Panc1 (cell line): ENCODE measurements around the gene PITPNM2. TPM values are rescaled to one million over a fixed set of nuclear protein-coding genes. Genes with fewer than 3 reads are reported as not detected.
"Not testable (repeated sequence)": the region's sequence is repeated elsewhere in the genome, so short reads cannot be mapped to it uniquely, and the experiment has no call there.

Experiments used
- ATAC-seq: fragments of 200-7000 bp; cut with Tn5 transposase; 2 replicates; pipeline ENCODE4 v1.9.1; 2020; ENCODE audit warnings: mild to moderate bottlenecking, moderate library complexity
- BruUV-seq: library from RNA; stranded (reverse); fragments of 400-500 nt; replicated peaks from 2 replicates; lab custom pipeline; 2021; lab: Mats Ljungman, UMichigan
- CTCF ChIA-PET: fragments of 300-600 bp; sonication (Branson Sonifier 250); formaldehyde crosslinking; loops from one replicate; lab custom pipeline; 2022; ENCODE audit warnings: antibody characterized with exemption; lab: Charles Lee
- POLR2A ChIA-PET: fragments of 300-600 bp; sonication (Branson Sonifier 250); formaldehyde crosslinking; loops from one replicate; lab custom pipeline; 2022; ENCODE audit warnings: antibody characterized with exemption; lab: Charles Lee
- DNase-seq: peaks from one replicate; pipeline ENCODE4 v3.0.0-alpha.2; 2010; ENCODE audit warnings: low read depth, low spot score
- H3K27ac ChIP-seq: 2 replicates; pipeline ENCODE4 v1.5.1; 2011; ENCODE audit warnings: mild to moderate bottlenecking, low read length, inconsistent platforms
- H3K27me3 ChIP-seq: fragments of 200-500 bp; sonication (Bioruptor generic); 2 replicates; pipeline ENCODE4 v1.6.0; 2014; ENCODE audit warnings: low read length, inconsistent platforms; ENCODE audit not compliant: control insufficient read depth, insufficient read depth
- H3K36me3 ChIP-seq: fragments of 200-500 bp; sonication (Bioruptor generic); 2 replicates; pipeline ENCODE4 v1.5.1; 2014; ENCODE audit warnings: inconsistent platforms, mild to moderate bottlenecking, low read length, moderate library complexity; ENCODE audit not compliant: control insufficient read depth, insufficient read depth
- H3K4me1 ChIP-seq: 2 replicates; pipeline ENCODE4 v1.5.1; 2011; ENCODE audit warnings: inconsistent platforms, mild to moderate bottlenecking, low read length, moderate library complexity; ENCODE audit not compliant: control insufficient read depth, insufficient read depth
- H3K4me3 ChIP-seq, 2 experiments: 2 replicates each; pipeline ENCODE4 v1.5.1; 2011 to 2012; ENCODE audit warnings: low read depth in 2 of 2, low read length in 2 of 2, mild to moderate bottlenecking in 2 of 2, inconsistent platforms in 1 of 2, moderate library complexity in 1 of 2
- H3K9me3 ChIP-seq: fragments of 200-500 bp; sonication (Bioruptor generic); 2 replicates; pipeline ENCODE4 v1.5.1; 2014; ENCODE audit warnings: low read depth, mild to moderate bottlenecking, inconsistent platforms, low read length, moderate library complexity; ENCODE audit not compliant: control insufficient read depth, insufficient read depth
- CTCF ChIP-seq: fragments of 450-650 bp; IDR thresholded peaks from 2 replicates; pipeline ENCODE4 v1.5.1; 2017; ENCODE audit warnings: mild to moderate bottlenecking
- POLR2AphosphoS5 ChIP-seq: IDR thresholded peaks from 2 replicates; pipeline ENCODE4 v1.6.1; 2012; ENCODE audit warnings: mild to moderate bottlenecking, low read depth, low read length, moderate library complexity
- REST ChIP-seq, 2 experiments: IDR thresholded peaks; 2 replicates each; pipeline ENCODE4 v1.6.1; 2011 to 2012; ENCODE audit warnings: low read depth in 2 of 2, control low read depth in 1 of 2, low read length in 1 of 2, mild to moderate bottlenecking in 1 of 2, moderate library complexity in 1 of 2; ENCODE audit not compliant: insufficient read depth in 1 of 2
- SIN3A ChIP-seq: IDR thresholded peaks from 2 replicates; pipeline ENCODE4 v1.6.1; 2012; ENCODE audit warnings: low read depth, mild to moderate bottlenecking, low read length, moderate library complexity, borderline replicate concordance; ENCODE audit not compliant: insufficient read depth
- TCF7L2 ChIP-seq: IDR thresholded peaks from 2 replicates; pipeline ENCODE4 v1.6.1; 2011; ENCODE audit warnings: mild to moderate bottlenecking, low read depth, low read length, inconsistent platforms
- in situ Hi-C: cut with HindIII; loops from 2 replicates; pipeline ENCODE4 v1.10.0; 2016; ENCODE audit warnings: low sequenced_read_pairs, low pct_unique_long_range_greater_than_20kb
- intact Hi-C: fragments of 100-400 bp; cut with micrococcal nuclease; formaldehyde crosslinking; loops from one replicate; pipeline ENCODE4 v1.10.0; 2022; ENCODE audit not compliant: unreplicated experiment
- total RNA-seq: library from RNA; stranded (reverse); gene quantifications from one replicate; pipeline ENCODE4 v1.2.1, GENCODE V29; 2021; ENCODE audit not compliant: unreplicated experiment

The PITPNM2 gene
- total RNA-seq, 1 experiment from 2014 or later: 26.4 TPM

- Histone ChIP-seq H3K4me3 (no peak overlapping the region), H3K27me3 (no peaks in the 10 kb centered on the region), H3K4me1 (peaks cover 15% of the 10 kb centered on the region), H3K27ac (no peak overlapping the region), H3K9me3 (no peaks in the 10 kb centered on the region), H3K36me3 (no peaks in the 10 kb centered on the region)
- intact Hi-C loops: no loop called here
- TF ChIP-seq REST (IDR thresholded peaks at IDR 0.05; ENCODE audit: insufficient read depth in 1 of 2, low read depth in 2 of 2, low read length in 1 of 2) (no peak), SIN3A (no peak), TCF7L2 (no peak), CTCF (no peak), POLR2AphosphoS5 (no peak)
- DNase-seq: no peak
- in situ Hi-C loops: no loop called here
- ChIA-PET CTCF (no interaction called here), POLR2A (no interaction called here)
- ATAC-seq: no peak
- no TSS peak for BruUV-seq
These were observed 45.6 kb downstream of the PITPNM2 start for GRCh38 chr12:123105211-123105826.

- DNase-seq: no peak
- TF ChIP-seq REST (IDR thresholded peaks at IDR 0.05; ENCODE audit: insufficient read depth in 1 of 2, low read depth in 2 of 2, low read length in 1 of 2) (no peak), SIN3A (no peak), POLR2AphosphoS5 (no peak), TCF7L2 (no peak), CTCF (no peak)
- Histone ChIP-seq H3K9me3 (no peaks in the 10 kb centered on the region), H3K4me3 (no peak overlapping the region), H3K4me1 (peaks cover 17% of the 10 kb centered on the region), H3K27ac (no peak overlapping the region), H3K27me3 (no peaks in the 10 kb centered on the region), H3K36me3 (no peaks in the 10 kb centered on the region)
- ChIA-PET CTCF (no interaction called here), POLR2A (no interaction called here)
- in situ Hi-C loops (no loop called here), intact Hi-C loops (no loop called here)
- no TSS peak for BruUV-seq
- no peak for ATAC-seq
These were observed 46.1 kb downstream of the PITPNM2 start for GRCh38 chr12:123104809-123105208.

- ATAC-seq, H3K27me3 ChIP-seq, intact Hi-C loops, DNase-seq, H3K27ac ChIP-seq, H3K9me3 ChIP-seq, POLR2A ChIA-PET, H3K4me3 ChIP-seq, in situ Hi-C loops, BruUV-seq, H3K36me3 ChIP-seq, CTCF ChIA-PET: not testable (repeated sequence)
- H3K4me1 ChIP-seq: peaks cover 23% of the 10 kb centered on the region
These were observed 46.8 kb downstream of the PITPNM2 start for GRCh38 chr12:123104094-123104493.
